Measurements from ENCODE around the gene TBX5. TPM values are rescaled to one million over a fixed set of nuclear protein-coding genes. Genes with fewer than 3 reads are reported as not detected.

Gene TBX5
- polyA plus RNA-seq, 3 donors = not detected

- no peak overlapping the region for H3K27ac Mint-ChIP-seq
- peaks cover 95 to 100% (median 98%) of the 10 kb centered on the region in 3 donors for H3K27me3 Mint-ChIP-seq (ENCODE audit: low read depth in 3 of 3)
- Histone ChIP-seq H4K20me1 (ENCODE audit: insufficient read depth, low read length) (no peaks in the 10 kb centered on the region), H3K27ac (ENCODE audit: low read depth in 1 of 2, low read length in 2 of 2) (no peak overlapping the region), H3K4me1 (ENCODE audit: control insufficient read depth in 1 of 2, insufficient read depth in 2 of 2, low read length in 2 of 2) (no peaks in the 10 kb centered on the region), H3K36me3 (replicated peaks in 1 of 2; ENCODE audit: control insufficient read depth in 1 of 2, insufficient read depth in 2 of 2, low read length in 2 of 2) (no peaks in the 10 kb centered on the region), H3K9me3 (replicated peaks in 1 of 2; ENCODE audit: control insufficient read depth in 1 of 2, insufficient read depth in 1 of 2, low read length in 2 of 2) (peaks cover 0 to 81% of the 10 kb centered on the region in 2 donors), H3K79me2 (ENCODE audit: insufficient read depth, low read length) (no peaks in the 10 kb centered on the region), H2AFZ (ENCODE audit: insufficient read depth, low read depth, low read length, poor library complexity, severe bottlenecking) (no peak overlapping the region), H3K27me3 (ENCODE audit: control insufficient read depth in 2 of 2, insufficient read depth in 2 of 2, low read length in 2 of 2) (peaks cover 91 to 100% of the 10 kb centered on the region in 2 donors), H3K4me2 (replicated peaks; ENCODE audit: extremely low read depth, low read length, poor library complexity, severe bottlenecking) (no peak overlapping the region), H3K9ac (ENCODE audit: insufficient read depth, low read length, poor library complexity, severe bottlenecking) (no peak overlapping the region), H3K4me3 (replicated peaks in 1 of 3; ENCODE audit: low read depth in 2 of 3, low read length in 3 of 3) (no peak overlapping the region)
- H3K9me3 Mint-ChIP-seq = peaks cover 0 to 47% (median 38%) of the 10 kb centered on the region in 7 donors
- H3K4me3 Mint-ChIP-seq = peak overlapping the region in 1 of 2 donors; percentile 89
- WGBS (ENCODE audit: insufficient coverage) = 0% methylated on average over 2 of the region's 12 CpGs
- intact Hi-C loops (cut with micrococcal nuclease) = no loop called here
- no peak for TF ChIP-seq CTCF (IDR thresholded peaks at IDR 0.05)
- H3K4me1 Mint-ChIP-seq = peaks cover 8% of the 10 kb centered on the region
- DNase-seq = no peak
- peaks cover 3 to 7% of the 10 kb centered on the region in 2 donors for H3K36me3 Mint-ChIP-seq
Observed at GRCh38 chr12:114409852-114410600, 4.1 kb upstream of the TBX5 start.

GRCh38 chr12:114408886-114409851 is 3.2 kb upstream of the TBX5 start:
- Mint-ChIP-seq H3K4me1 (peaks cover 8% of the 10 kb centered on the region), H3K27ac (no peak overlapping the region), H3K4me3 (peak overlapping the region; percentile 64 to 89), H3K9me3 (peaks cover 0 to 47% (median 35%) of the 10 kb centered on the region in 7 donors), H3K36me3 (peaks cover 3 to 7% of the 10 kb centered on the region in 2 donors), H3K27me3 (ENCODE audit: low read depth in 3 of 3) (peaks cover 94 to 100% (median 98%) of the 10 kb centered on the region in 3 donors)
- Histone ChIP-seq H3K79me2 (ENCODE audit: insufficient read depth, low read length) (no peaks in the 10 kb centered on the region), H3K36me3 (replicated peaks in 1 of 2; ENCODE audit: control insufficient read depth in 1 of 2, insufficient read depth in 2 of 2, low read length in 2 of 2) (no peaks in the 10 kb centered on the region), H3K9ac (ENCODE audit: insufficient read depth, low read length, poor library complexity, severe bottlenecking) (no peak overlapping the region), H3K4me3 (replicated peaks in 1 of 3; ENCODE audit: low read depth in 2 of 3, low read length in 3 of 3) (peak overlapping the region in 1 of 3 experiments; percentile 20), H3K4me2 (replicated peaks; ENCODE audit: extremely low read depth, low read length, poor library complexity, severe bottlenecking) (peak overlapping the region; percentile 21), H2AFZ (ENCODE audit: insufficient read depth, low read depth, low read length, poor library complexity, severe bottlenecking) (no peak overlapping the region), H3K27ac (ENCODE audit: low read depth in 1 of 2, low read length in 2 of 2) (no peak overlapping the region), H4K20me1 (ENCODE audit: insufficient read depth, low read length) (no peaks in the 10 kb centered on the region), H3K27me3 (ENCODE audit: control insufficient read depth in 2 of 2, insufficient read depth in 2 of 2, low read length in 2 of 2) (peaks cover 91 to 100% of the 10 kb centered on the region in 2 donors), H3K9me3 (replicated peaks in 1 of 2; ENCODE audit: control insufficient read depth in 1 of 2, insufficient read depth in 1 of 2, low read length in 2 of 2) (peaks cover 0 to 77% of the 10 kb centered on the region in 2 donors), H3K4me1 (ENCODE audit: control insufficient read depth in 1 of 2, insufficient read depth in 2 of 2, low read length in 2 of 2) (no peaks in the 10 kb centered on the region)
- no peak for DNase-seq
- intact Hi-C loops (cut with micrococcal nuclease) = no loop called here
- TF ChIP-seq CTCF (IDR thresholded peaks at IDR 0.05) = no peak
- 3% methylated on average over 71 of the region's 71 CpGs for WGBS (ENCODE audit: insufficient coverage)
